Stimulated activated CD4-positive, alpha-beta T cell treated with anti-CD3 and anti-CD28 coated beads, Interleukin-15, amount 100 ng/mL, for 48 hours (primary cell): ENCODE data around the gene NADK2.

Experiments used
- DNase-seq, 2 donors: peaks; one replicate each; pipeline ENCODE4 v3.0.0-alpha.2; 2020; ENCODE audit warnings: low read depth in 2 of 2

Gene NADK2

DNA sequence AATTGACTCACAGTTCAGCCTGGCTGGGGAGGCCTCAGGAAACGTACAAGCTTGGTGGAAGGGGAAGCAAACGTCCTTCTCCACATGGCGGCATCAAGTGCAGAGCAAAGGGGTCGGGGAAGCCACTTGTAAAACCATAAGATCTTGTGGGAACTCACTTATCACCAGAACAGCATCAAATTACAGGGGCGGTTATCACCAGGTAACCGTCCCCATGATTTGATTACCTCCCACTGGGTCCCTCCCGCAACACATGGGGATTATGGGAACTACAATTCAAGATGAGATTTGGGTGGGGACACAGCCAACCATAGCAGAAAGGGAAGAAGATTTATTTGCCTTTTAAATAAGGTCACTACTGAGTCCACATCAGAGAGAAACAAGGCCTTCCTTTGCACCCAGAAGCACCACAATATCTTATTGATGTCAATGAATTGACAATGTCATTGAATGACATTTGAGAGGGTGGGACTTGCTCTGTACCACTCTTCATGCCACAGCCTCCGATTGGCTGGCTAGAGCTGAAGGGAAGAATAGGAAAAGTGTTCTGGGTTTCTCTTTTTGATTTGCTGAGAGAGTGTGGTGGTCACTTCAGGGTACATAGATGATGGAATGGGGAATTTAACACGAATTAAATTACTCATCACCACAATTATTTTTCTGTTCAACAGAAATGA is 78.8 kb downstream of the NADK2 start:
- DNase-seq, result no peak

DNA sequence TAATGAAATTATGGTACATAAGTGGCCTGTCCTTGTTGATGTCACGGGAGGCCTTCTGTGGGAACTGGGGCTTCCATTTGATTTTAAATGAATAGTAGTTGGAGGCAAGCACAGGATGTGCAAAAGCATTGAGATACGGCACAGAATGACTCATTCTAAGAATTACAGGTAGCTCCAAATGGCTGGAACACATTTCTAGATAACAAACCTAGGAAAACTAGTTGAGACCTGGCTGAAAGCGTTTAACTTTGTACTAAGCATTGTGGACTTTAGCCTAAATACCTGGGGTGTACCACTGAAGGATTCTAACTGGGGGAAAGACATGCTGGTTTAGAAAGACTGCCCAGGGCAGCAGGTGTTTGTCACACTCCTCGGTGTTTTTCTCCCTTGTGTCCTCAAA is 80.4 kb downstream of the NADK2 start:
- no peak for DNase-seq

- DNase-seq, result no peak
Measured at GRCh38 chr5:36160617-36161016, 81.1 kb downstream of the NADK2 start.

- no peak for DNase-seq
Measured at GRCh38 chr5:36158144-36158543, 83.6 kb downstream of the NADK2 start.

- DNase-seq, result no peak
Measured at GRCh38 chr5:36156619-36157018, 85.1 kb downstream of the NADK2 start.

DNA sequence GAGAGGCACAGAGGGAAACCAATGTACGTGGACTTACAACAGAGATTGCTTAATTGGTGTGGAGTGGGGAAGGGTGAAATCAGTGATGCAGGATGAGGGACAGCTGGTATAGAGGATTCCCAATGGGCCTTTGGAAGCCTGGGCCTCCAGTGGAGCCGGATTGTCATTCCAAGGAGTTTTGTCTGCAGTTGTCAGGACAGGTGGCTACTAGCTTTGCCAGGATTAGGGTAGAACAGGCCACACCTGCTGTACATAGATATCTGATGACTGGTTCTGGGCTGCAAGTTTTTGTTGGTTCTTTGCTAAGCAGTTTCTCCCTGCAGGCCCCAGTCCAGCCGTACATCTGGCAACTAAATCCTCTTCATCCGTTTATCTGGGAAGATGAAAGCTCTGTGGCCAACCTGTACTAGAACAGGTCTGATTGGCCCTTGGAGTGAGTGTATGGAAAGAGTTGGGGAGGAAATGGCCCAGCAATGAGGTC is 85.6 kb downstream of the NADK2 start:
- no peak for DNase-seq

DNA sequence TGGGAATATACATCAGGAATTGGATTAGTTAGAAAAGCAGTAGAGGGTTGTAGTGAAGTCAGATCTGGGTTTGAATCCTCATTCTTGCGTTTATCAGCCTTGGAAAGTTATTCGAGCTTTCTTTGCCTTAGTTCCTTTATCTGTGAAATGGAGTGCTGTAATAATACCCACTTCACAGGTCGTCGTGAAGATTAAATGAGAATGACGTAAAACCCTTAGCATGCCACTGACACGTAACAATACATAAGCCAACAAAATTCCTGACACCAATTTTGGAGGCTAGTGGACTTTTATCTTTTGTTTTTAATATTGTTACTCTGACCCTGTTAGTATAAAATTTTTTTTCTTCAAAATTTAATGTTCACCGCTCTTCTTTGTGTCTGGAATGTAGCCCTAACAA is 86.4 kb downstream of the NADK2 start:
- DNase-seq, result no peak

DNA sequence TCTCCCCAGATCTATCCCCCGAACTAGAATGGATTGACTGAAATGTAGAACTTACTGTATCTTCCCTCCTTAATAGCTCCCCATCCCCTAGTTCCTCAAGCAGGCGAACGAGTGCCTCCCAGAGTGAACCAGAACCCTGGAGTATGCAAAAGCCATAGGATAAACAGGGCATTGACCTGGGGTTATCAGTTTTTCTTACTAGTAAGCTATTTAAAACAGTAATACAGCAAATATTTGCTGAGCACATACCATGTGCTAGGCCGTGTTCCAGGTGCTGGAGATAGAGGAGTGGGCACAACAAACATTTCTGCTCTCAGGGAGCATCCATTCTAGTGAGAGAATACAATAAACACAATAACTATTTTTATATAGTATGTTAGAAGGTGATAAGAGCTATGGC is 88.0 kb downstream of the NADK2 start:
- no peak for DNase-seq

DNA sequence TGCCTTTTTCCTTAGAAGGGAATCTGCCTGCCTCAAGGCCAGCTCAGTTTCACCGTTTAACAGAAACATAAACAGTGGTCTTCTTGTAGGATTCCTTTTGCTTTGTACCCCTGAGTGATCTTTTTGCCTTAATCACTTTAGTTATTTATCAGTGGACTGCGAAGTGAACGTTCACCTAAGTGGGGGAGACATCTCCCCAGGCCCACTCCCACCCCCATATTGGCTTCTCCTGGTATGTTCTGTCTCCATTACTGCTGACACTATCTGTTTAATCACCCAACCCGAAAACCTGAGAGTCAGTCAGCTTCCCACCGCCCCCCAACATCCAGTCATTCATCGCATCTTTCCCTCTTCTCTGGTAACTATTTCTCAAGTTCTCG is 88.4 kb downstream of the NADK2 start:
- DNase-seq, result no peak

GRCh38 chr5:36152324-36153297 is 89.1 kb downstream of the NADK2 start:
- DNase-seq, result no peak

GRCh38 chr5:36151434-36152323 is 90.0 kb downstream of the NADK2 start, which contains the start of the genes LMBRD2 and SKP2:
Gene LMBRD2 (minus strand): TSS chr5:36151887. CDS start chr5:36143349, 8,538 bp downstream.
Gene SKP2 (plus strand): TSS chr5:36152111. CDS start chr5:36152263, 152 bp downstream.
- DNase-seq, result peak; percentile 94 to 97

- DNase-seq, result peak; percentile 47 to 49
Measured at GRCh38 chr5:36150676-36151433, 90.9 kb downstream of the NADK2 start.

- no peak for DNase-seq
Measured at GRCh38 chr5:36147681-36148080, 94.0 kb downstream of the NADK2 start.

DNA sequence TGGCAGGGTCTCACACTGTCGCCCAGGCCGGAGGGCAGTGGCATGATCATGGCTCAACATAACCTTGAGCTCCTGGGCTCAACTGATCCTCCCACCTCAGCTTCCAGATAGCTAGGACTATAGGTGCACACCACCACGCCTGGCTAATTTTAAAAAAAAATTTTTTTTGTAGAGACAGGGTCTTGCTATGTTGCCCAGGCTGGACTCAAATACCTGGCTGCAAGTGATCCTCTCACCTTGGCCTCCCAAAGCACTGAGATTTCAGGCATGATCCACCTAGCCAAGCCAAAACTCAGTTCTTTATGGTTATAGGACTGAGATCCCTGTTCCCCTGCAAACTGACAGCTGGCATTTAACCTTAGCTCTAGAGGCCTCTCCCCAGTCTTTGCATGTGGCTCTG is 95.3 kb downstream of the NADK2 start:
- DNase-seq, result no peak

- no peak for DNase-seq
Measured at GRCh38 chr5:36145311-36145710, 96.4 kb downstream of the NADK2 start.
